Measurements from ENCODE around the gene HESX1. TPM values are rescaled to one million over a fixed set of nuclear protein-coding genes. Genes with fewer than 3 reads are reported as not detected.

The HESX1 gene
- total and polyA plus RNA-seq, 2 donors from 2014 or later, result 0.79 to 2.1 TPM

GRCh38 chr3:57151749-57152148, 48.0 kb downstream of the HESX1 start:
- H3K4me3 ChIP-seq (ENCODE audit: low read length in 3 of 3), result peak overlapping the region in 1 of 3 donors; percentile 20
- no peak for FAIRE-seq
- no peaks in the 10 kb centered on the region for H3K9me3 ChIP-seq (ENCODE audit: control insufficient read depth in 2 of 3, insufficient read depth in 1 of 3, low read length in 3 of 3)
- no peak for DNase-seq
- no peaks in the 10 kb centered on the region for H3K27me3 ChIP-seq (ENCODE audit: control insufficient read depth, insufficient read depth, low read length)
- H3K36me3 ChIP-seq (ENCODE audit: control insufficient read depth in 2 of 3, insufficient read depth in 3 of 3, low read length in 3 of 3), result no peaks in the 10 kb centered on the region
- intact Hi-C loops (cut with DNase I), result no loop called here
- H3K4me1 ChIP-seq (ENCODE audit: control insufficient read depth in 2 of 3, insufficient read depth in 2 of 3, low read depth in 1 of 3, low read length in 3 of 3), result peaks cover 6 to 45% (median 19%) of the 10 kb centered on the region in 3 donors
- TF ChIP-seq CTCF (IDR thresholded peaks at IDR 0.05; ENCODE audit: borderline replicate concordance, extremely low read depth, insufficient read depth), result no peak
- peak overlapping the region; percentile 26 to 61 for H3K27ac ChIP-seq (ENCODE audit: low read depth in 2 of 2, low read length in 2 of 2)
- H3K9ac ChIP-seq (ENCODE audit: low read length in 3 of 3), result peak overlapping the region in 1 of 3 donors; percentile 34

GRCh38 chr3:57151021-57151449, 48.7 kb downstream of the HESX1 start:
- no peaks in the 10 kb centered on the region for H3K27me3 ChIP-seq (ENCODE audit: control insufficient read depth, insufficient read depth, low read length)
- H3K4me1 ChIP-seq (ENCODE audit: control insufficient read depth in 2 of 3, insufficient read depth in 2 of 3, low read depth in 1 of 3, low read length in 3 of 3), result peaks cover 6 to 45% (median 19%) of the 10 kb centered on the region in 3 donors
- H3K4me3 ChIP-seq (ENCODE audit: low read length in 3 of 3), result no peak overlapping the region
- TF ChIP-seq CTCF (IDR thresholded peaks at IDR 0.05; ENCODE audit: borderline replicate concordance, extremely low read depth, insufficient read depth), result no peak
- FAIRE-seq (no peak), DNase-seq (no peak)
- no peaks in the 10 kb centered on the region for H3K36me3 ChIP-seq (ENCODE audit: control insufficient read depth in 2 of 3, insufficient read depth in 3 of 3, low read length in 3 of 3)
- no peak overlapping the region for H3K9ac ChIP-seq (ENCODE audit: low read length in 3 of 3)
- H3K27ac ChIP-seq (ENCODE audit: low read depth in 2 of 2, low read length in 2 of 2), result peak overlapping the region in 1 of 2 donors; percentile 26
- intact Hi-C loops (cut with DNase I), result no loop called here
- no peaks in the 10 kb centered on the region for H3K9me3 ChIP-seq (ENCODE audit: control insufficient read depth in 2 of 3, insufficient read depth in 1 of 3, low read length in 3 of 3)

GRCh38 chr3:57150113-57150581, 49.6 kb downstream of the HESX1 start:
- Histone ChIP-seq H3K36me3 (ENCODE audit: control insufficient read depth in 2 of 3, insufficient read depth in 3 of 3, low read length in 3 of 3) (no peaks in the 10 kb centered on the region), H3K27me3 (ENCODE audit: control insufficient read depth, insufficient read depth, low read length) (no peaks in the 10 kb centered on the region), H3K4me1 (ENCODE audit: control insufficient read depth in 2 of 3, insufficient read depth in 2 of 3, low read depth in 1 of 3, low read length in 3 of 3) (peaks cover 4 to 44% (median 13%) of the 10 kb centered on the region in 3 donors), H3K27ac (ENCODE audit: low read depth in 2 of 2, low read length in 2 of 2) (no peak overlapping the region), H3K4me3 (ENCODE audit: low read length in 3 of 3) (no peak overlapping the region), H3K9me3 (ENCODE audit: control insufficient read depth in 2 of 3, insufficient read depth in 1 of 3, low read length in 3 of 3) (no peaks in the 10 kb centered on the region), H3K9ac (ENCODE audit: low read length in 3 of 3) (no peak overlapping the region)
- TF ChIP-seq CTCF (IDR thresholded peaks at IDR 0.05; ENCODE audit: borderline replicate concordance, extremely low read depth, insufficient read depth), result no peak
- DNase-seq (no peak), FAIRE-seq (no peak)
- intact Hi-C loops (cut with DNase I), result no loop called here

Other genes with a start within 250 kb of the HESX1 start
- not detected for gene SPATA12, start 139.3 kb downstream of the HESX1 start, total RNA-seq
- gene SPATA12, start 139.3 kb downstream of the HESX1 start, polyA plus RNA-seq (ENCODE audit: insufficient read depth, low read depth, low replicate concordance), result not detected
- gene IL17RD, start 34.6 kb downstream of the HESX1 start, total RNA-seq, result 18.9 TPM
- 4.4 TPM for gene IL17RD, start 34.6 kb downstream of the HESX1 start, polyA plus RNA-seq (ENCODE audit: insufficient read depth, low read depth, low replicate concordance)
- 48.2 TPM for gene APPL1, start 27.8 kb upstream of the HESX1 start, total RNA-seq
- gene APPL1, start 27.8 kb upstream of the HESX1 start, polyA plus RNA-seq (ENCODE audit: insufficient read depth, low read depth, low replicate concordance), result 9.5 TPM
- gene ASB14, start 92.7 kb upstream of the HESX1 start, total RNA-seq, result not detected
- gene ASB14, start 92.7 kb upstream of the HESX1 start, polyA plus RNA-seq (ENCODE audit: insufficient read depth, low read depth, low replicate concordance), result not detected